ENCODE results near the gene CRIM1.

DNA sequence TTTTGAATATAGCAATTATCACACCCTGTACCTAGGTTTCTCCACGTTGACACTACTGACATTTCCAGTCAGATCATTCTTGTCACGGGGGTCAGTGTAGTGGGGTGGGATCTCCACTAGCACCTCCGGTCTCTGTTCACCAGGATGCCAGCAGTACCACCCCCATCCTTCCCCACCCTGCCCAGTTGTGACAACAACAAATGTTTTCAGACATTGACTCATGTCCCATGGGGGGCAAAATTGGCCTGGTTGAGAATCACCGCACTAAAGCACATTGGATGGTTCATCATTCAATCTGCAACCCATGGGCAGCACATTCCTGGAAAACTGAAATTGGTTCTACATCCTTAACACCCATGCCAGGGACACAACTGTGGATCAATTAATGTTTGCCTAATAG lies 210.1 kb downstream of the CRIM1 start:
- TF ChIP-seq, protein P1, sequence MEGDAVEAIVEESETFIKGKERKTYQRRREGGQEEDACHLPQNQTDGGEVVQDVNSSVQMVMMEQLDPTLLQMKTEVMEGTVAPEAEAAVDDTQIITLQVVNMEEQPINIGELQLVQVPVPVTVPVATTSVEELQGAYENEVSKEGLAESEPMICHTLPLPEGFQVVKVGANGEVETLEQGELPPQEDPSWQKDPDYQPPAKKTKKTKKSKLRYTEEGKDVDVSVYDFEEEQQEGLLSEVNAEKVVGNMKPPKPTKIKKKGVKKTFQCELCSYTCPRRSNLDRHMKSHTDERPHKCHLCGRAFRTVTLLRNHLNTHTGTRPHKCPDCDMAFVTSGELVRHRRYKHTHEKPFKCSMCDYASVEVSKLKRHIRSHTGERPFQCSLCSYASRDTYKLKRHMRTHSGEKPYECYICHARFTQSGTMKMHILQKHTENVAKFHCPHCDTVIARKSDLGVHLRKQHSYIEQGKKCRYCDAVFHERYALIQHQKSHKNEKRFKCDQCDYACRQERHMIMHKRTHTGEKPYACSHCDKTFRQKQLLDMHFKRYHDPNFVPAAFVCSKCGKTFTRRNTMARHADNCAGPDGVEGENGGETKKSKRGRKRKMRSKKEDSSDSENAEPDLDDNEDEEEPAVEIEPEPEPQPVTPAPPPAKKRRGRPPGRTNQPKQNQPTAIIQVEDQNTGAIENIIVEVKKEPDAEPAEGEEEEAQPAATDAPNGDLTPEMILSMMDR (IDR thresholded peaks at IDR 0.05), result no peak
- TF ChIP-seq POLR2A (IDR thresholded peaks at IDR 0.05), result no peak
